Adrenal gland (tissue), 12 donors: ENCODE results near the gene TRAF4. TPM values are rescaled to one million over a fixed set of nuclear protein-coding genes. Genes with fewer than 3 reads are reported as not detected.
"Not testable (repeated sequence)": the region's sequence is repeated elsewhere in the genome, so short reads cannot be mapped to it uniquely, and the experiment has no call there.

Source experiments
- DNase-seq, 7 donors: peaks; one replicate each; pipeline ENCODE4 v3.0.0-alpha.2; 2019 to 2020
- H3K27ac ChIP-seq, 5 donors: fragments of 200-600 bp; sonication (generic) in 4 of 5; 1 replicate in 3 of 5; 2 replicates in 2 of 5; pipeline versions ENCODE4 v1.5.1 to v1.8.0; 2016 to 2020; ENCODE audit warnings: mild to moderate bottlenecking in 1 of 5
- H3K27me3 ChIP-seq: fragments of 200-600 bp; 2 replicates; pipeline ENCODE4 v1.8.0; 2021
- H3K36me3 ChIP-seq, 2 donors: fragments of 200-600 bp; replicated peaks in 1 of 2; 1 replicate in 1 of 2; 2 replicates in 1 of 2; pipeline versions ENCODE4 v1.5.1 to v1.8.0; 2018 to 2022
- H3K4me1 ChIP-seq, 2 donors: fragments of 200-600 bp; replicated peaks in 1 of 2; 1 replicate in 1 of 2; 2 replicates in 1 of 2; pipeline versions ENCODE4 v1.5.1 to v1.8.0; 2018 to 2021
- H3K4me3 ChIP-seq, 4 donors: fragments of 200-600 bp; sonication (generic) in 3 of 4; one replicate each; pipeline ENCODE4 v1.5.1; 2016 to 2018
- H3K9me3 ChIP-seq, 3 donors: fragments of 200-600 bp; sonication (generic) in 1 of 3; replicated peaks in 1 of 3; 1 replicate in 2 of 3; 2 replicates in 1 of 3; pipeline versions ENCODE4 v1.5.1 to v1.8.0; 2016 to 2021
- POLR2A ChIP-seq, 2 donors: fragments of 450-650 bp; IDR thresholded peaks; one replicate each; pipeline ENCODE4 v1.6.1; 2017; ENCODE audit warnings: antibody characterized with exemption in 2 of 2, mild to moderate bottlenecking in 2 of 2, moderate library complexity in 1 of 2
- WGBS, 4 donors: extraction: QIAGEN DNeasy Blood & Tissue Kit in 2 of 4; methylation state at CpG; one replicate each; pipeline versions ENCODE4 v1.1.5 to v1.1.7; 2013 to 2017; 5-methylcytosine and 5-hydroxymethylcytosine counted together
- intact Hi-C, 2 donors: fragments of 100-400 bp; cut with DNase I; formaldehyde crosslinking; loops; one replicate each; pipeline versions ENCODE4 v1.14.1 to v1.15.0; 2022 to 2023
- polyA plus RNA-seq, 3 donors: library from polyadenylated mRNA; stranded (reverse); fragments of 200-250 nt in 2 of 3; fragments of 350-450 nt in 1 of 3; fragmentation: Illumina TruSeq in 1 of 3; extraction: RNeasy Lipid Tissue Mini Kit (QIAGEN cat#74804) in 1 of 3; gene quantifications; one replicate each; pipeline ENCODE4 v1.2.3, GENCODE V29; 2013 to 2014
- total RNA-seq, 9 donors: library from RNA; depleted of rRNA in 4 of 9; stranded (reverse); fragments of >200 nt in 4 of 9; fragments of 120-200 nt in 1 of 9; fragmentation: NEBNext Ultra II Directional in 1 of 9; extraction: Animal tissue kit (Norgen Biotek cat#: 25700) in 1 of 9; gene quantifications; one replicate each; pipeline versions ENCODE4 v1.1.0 to v1.2.4, GENCODE V29; 2013 to 2023
- TF ChIP-seq, protein P1 (sequence below), 6 experiments: fragments of 450-650 bp in 4 of 6; fragments of 200-600 bp in 2 of 6; sonication (generic) in 1 of 6; IDR thresholded peaks; 1 replicate in 5 of 6; 2 replicates in 1 of 6; pipeline versions ENCODE4 v1.5.1 to v1.8.0; 2016 to 2021; ENCODE audit warnings: antibody characterized with exemption in 6 of 6, mild to moderate bottlenecking in 2 of 6, moderate library complexity in 1 of 6
- donor health status: healthy with polysubstance abuse.
- donor health status: Bipolar disorder and iron deficiency.
- donor health status: DM: yes; HTN: yes; CAD: no.
- donor health status: DM: no; HTN: no; CAD: no.
- donor health status: DM: no; HTN: no; CAD: no.
- donor health status: DM: yes; HTN: yes; CAD: no.

TRAF4 gene
- total and polyA plus RNA-seq, 12 donors = 8.2 to 50.5 (median 22.1) TPM

- no peak for DNase-seq
- WGBS, 4 donors = 75 to 83% (median 81%) methylated on average over 6 of the region's 6 CpGs
- Histone ChIP-seq H3K9me3 (no peaks in the 10 kb centered on the region), H3K4me1 (peaks cover 0 to 6% of the 10 kb centered on the region in 2 donors), H3K27me3 (no peaks in the 10 kb centered on the region), H3K4me3 (no peak overlapping the region), H3K27ac (no peak overlapping the region), H3K36me3 (no peaks in the 10 kb centered on the region)
- intact Hi-C loops = no loop called here
- TF ChIP-seq POLR2A (IDR thresholded peaks at IDR 0.05) = no peak
- TF ChIP-seq, protein P1, sequence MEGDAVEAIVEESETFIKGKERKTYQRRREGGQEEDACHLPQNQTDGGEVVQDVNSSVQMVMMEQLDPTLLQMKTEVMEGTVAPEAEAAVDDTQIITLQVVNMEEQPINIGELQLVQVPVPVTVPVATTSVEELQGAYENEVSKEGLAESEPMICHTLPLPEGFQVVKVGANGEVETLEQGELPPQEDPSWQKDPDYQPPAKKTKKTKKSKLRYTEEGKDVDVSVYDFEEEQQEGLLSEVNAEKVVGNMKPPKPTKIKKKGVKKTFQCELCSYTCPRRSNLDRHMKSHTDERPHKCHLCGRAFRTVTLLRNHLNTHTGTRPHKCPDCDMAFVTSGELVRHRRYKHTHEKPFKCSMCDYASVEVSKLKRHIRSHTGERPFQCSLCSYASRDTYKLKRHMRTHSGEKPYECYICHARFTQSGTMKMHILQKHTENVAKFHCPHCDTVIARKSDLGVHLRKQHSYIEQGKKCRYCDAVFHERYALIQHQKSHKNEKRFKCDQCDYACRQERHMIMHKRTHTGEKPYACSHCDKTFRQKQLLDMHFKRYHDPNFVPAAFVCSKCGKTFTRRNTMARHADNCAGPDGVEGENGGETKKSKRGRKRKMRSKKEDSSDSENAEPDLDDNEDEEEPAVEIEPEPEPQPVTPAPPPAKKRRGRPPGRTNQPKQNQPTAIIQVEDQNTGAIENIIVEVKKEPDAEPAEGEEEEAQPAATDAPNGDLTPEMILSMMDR (IDR thresholded peaks at IDR 0.05) = no peak
Measured at GRCh38 chr17:28773736-28774135, 29.9 kb downstream of the TRAF4 start.

- peaks cover 0 to 6% of the 10 kb centered on the region in 2 donors for H3K4me1 ChIP-seq
- no peaks in the 10 kb centered on the region for H3K36me3 ChIP-seq
- 82 to 92% (median 85%) methylated on average over 3 of the region's 3 CpGs for WGBS, 4 donors
- no peak overlapping the region for H3K4me3 ChIP-seq
- no peaks in the 10 kb centered on the region for H3K9me3 ChIP-seq
- intact Hi-C loops = no loop called here
- TF ChIP-seq POLR2A (IDR thresholded peaks at IDR 0.05) = no peak
- TF ChIP-seq, protein P1 (IDR thresholded peaks at IDR 0.05) = no peak
- H3K27ac ChIP-seq = no peak overlapping the region
- H3K27me3 ChIP-seq = no peaks in the 10 kb centered on the region
- DNase-seq = no peak
Measured at GRCh38 chr17:28774206-28774605, 30.4 kb downstream of the TRAF4 start.

DNA sequence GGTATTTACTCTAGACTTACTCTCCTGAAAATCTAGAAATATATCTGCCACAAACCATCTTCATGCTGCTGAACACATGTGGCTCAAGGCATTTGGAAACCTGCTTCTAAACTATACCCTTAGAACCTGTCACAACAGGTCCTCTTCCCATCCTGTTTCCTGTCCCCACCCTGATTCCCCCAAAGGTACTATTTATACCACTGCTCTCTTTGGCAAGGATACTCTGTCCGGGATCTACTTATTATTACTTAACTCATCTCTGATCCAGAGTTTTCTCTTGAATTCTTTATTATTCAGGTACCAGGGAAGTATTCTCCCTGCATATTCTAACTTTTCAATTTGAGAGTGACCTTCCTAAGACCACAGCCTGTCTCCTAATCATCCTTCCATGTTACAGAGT, 33.4 kb downstream of the TRAF4 start:
- peaks cover 0 to 6% of the 10 kb centered on the region in 2 donors for H3K4me1 ChIP-seq
- WGBS, 4 donors = 22 to 48% (median 44%) methylated on average over 1 of the region's 1 CpG
- no peak overlapping the region for H3K27ac ChIP-seq
- no peak overlapping the region for H3K4me3 ChIP-seq
- DNase-seq = no peak
- H3K9me3 ChIP-seq = no peaks in the 10 kb centered on the region
- no peaks in the 10 kb centered on the region for H3K36me3 ChIP-seq
- TF ChIP-seq, protein P1 (IDR thresholded peaks at IDR 0.05) = no peak
- TF ChIP-seq POLR2A (IDR thresholded peaks at IDR 0.05) = no peak
- intact Hi-C loops = no loop called here
- no peaks in the 10 kb centered on the region for H3K27me3 ChIP-seq

DNA sequence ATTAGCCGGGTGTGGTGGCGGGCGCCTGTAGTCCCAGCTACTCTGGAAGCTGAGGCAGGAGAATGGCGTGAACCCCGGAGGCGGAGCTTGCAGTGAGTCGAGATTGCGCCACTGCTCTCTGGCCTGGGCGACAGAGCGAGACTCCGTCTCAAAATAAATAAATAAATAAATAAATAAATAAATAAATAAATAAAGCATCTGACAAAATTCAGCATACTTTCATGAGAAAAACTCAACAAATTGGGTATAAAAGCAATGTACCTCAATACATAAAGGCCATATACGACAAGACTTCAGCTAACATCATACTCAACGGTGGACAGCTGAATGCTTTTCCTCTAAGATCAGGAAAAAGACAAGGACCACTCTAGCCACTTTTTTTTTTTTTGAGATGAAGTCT, 35.8 kb downstream of the TRAF4 start:
- H3K27me3 ChIP-seq, H3K4me3 ChIP-seq, H3K4me1 ChIP-seq, intact Hi-C loops, H3K27ac ChIP-seq, H3K36me3 ChIP-seq, H3K9me3 ChIP-seq: not testable (repeated sequence)
- WGBS, 4 donors = 94 to 99% (median 97%) methylated on average over 13 of the region's 13 CpGs
- peak in 1 of 7 donors; percentile 12 for DNase-seq

DNA sequence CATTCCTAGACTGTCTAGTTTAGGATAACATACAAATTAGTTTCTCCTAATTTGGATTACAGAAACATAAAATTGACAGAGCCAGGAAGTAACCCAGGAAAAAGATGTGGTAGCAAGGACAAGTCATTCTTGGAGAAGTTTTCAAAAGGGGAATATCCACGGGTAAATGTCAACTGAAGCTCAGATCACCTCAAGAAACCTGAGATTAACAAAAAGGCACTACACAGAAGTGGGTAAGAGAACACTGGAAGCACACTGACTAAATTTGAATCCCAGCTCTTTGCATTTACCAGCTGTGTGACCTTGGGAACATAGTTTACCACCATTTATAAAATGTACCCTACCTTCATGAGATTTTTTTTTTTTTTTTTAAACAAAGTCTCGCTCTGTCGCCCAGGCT, 39.4 kb downstream of the TRAF4 start:
- TF ChIP-seq, protein P1 (IDR thresholded peaks at IDR 0.05) = no peak
- no peak for TF ChIP-seq POLR2A (IDR thresholded peaks at IDR 0.05)
- intact Hi-C loops = no loop called here
- no peak overlapping the region for H3K27ac ChIP-seq
- no peak for DNase-seq
- no peaks in the 10 kb centered on the region for H3K27me3 ChIP-seq
- no peaks in the 10 kb centered on the region for H3K9me3 ChIP-seq
- no peak overlapping the region for H3K4me3 ChIP-seq
- 72 to 83% (median 79%) methylated on average over 3 of the region's 3 CpGs for WGBS, 4 donors
- no peaks in the 10 kb centered on the region for H3K36me3 ChIP-seq
- H3K4me1 ChIP-seq = peaks cover 0 to 4% of the 10 kb centered on the region in 2 donors
